Panc1 (cell line): ENCODE measurements around the gene ZNF79. TPM values are rescaled to one million over a fixed set of nuclear protein-coding genes. Genes with fewer than 3 reads are reported as not detected.

Source experiments
- ATAC-seq: fragments of 200-7000 bp; cut with Tn5 transposase; 2 replicates; pipeline ENCODE4 v1.9.1; 2020; ENCODE audit warnings: mild to moderate bottlenecking, moderate library complexity
- BruUV-seq: library from RNA; stranded (reverse); fragments of 400-500 nt; replicated peaks from 2 replicates; lab custom pipeline; 2021; lab: Mats Ljungman, UMichigan
- CTCF ChIA-PET: fragments of 300-600 bp; sonication (Branson Sonifier 250); formaldehyde crosslinking; loops from one replicate; lab custom pipeline; 2022; ENCODE audit warnings: antibody characterized with exemption; lab: Charles Lee
- POLR2A ChIA-PET: fragments of 300-600 bp; sonication (Branson Sonifier 250); formaldehyde crosslinking; loops from one replicate; lab custom pipeline; 2022; ENCODE audit warnings: antibody characterized with exemption; lab: Charles Lee
- DNase-seq: peaks from one replicate; pipeline ENCODE4 v3.0.0-alpha.2; 2010; ENCODE audit warnings: low read depth, low spot score
- H3K27ac ChIP-seq: 2 replicates; pipeline ENCODE4 v1.5.1; 2011; ENCODE audit warnings: mild to moderate bottlenecking, low read length, inconsistent platforms
- H3K27me3 ChIP-seq: fragments of 200-500 bp; sonication (Bioruptor generic); 2 replicates; pipeline ENCODE4 v1.6.0; 2014; ENCODE audit warnings: low read length, inconsistent platforms; ENCODE audit not compliant: control insufficient read depth, insufficient read depth
- H3K36me3 ChIP-seq: fragments of 200-500 bp; sonication (Bioruptor generic); 2 replicates; pipeline ENCODE4 v1.5.1; 2014; ENCODE audit warnings: inconsistent platforms, mild to moderate bottlenecking, low read length, moderate library complexity; ENCODE audit not compliant: control insufficient read depth, insufficient read depth
- H3K4me1 ChIP-seq: 2 replicates; pipeline ENCODE4 v1.5.1; 2011; ENCODE audit warnings: inconsistent platforms, mild to moderate bottlenecking, low read length, moderate library complexity; ENCODE audit not compliant: control insufficient read depth, insufficient read depth
- H3K4me3 ChIP-seq, 2 experiments: 2 replicates each; pipeline ENCODE4 v1.5.1; 2011 to 2012; ENCODE audit warnings: low read depth in 2 of 2, low read length in 2 of 2, mild to moderate bottlenecking in 2 of 2, inconsistent platforms in 1 of 2, moderate library complexity in 1 of 2
- H3K9me3 ChIP-seq: fragments of 200-500 bp; sonication (Bioruptor generic); 2 replicates; pipeline ENCODE4 v1.5.1; 2014; ENCODE audit warnings: low read depth, mild to moderate bottlenecking, inconsistent platforms, low read length, moderate library complexity; ENCODE audit not compliant: control insufficient read depth, insufficient read depth
- CTCF ChIP-seq: fragments of 450-650 bp; IDR thresholded peaks from 2 replicates; pipeline ENCODE4 v1.5.1; 2017; ENCODE audit warnings: mild to moderate bottlenecking
- REST ChIP-seq, 2 experiments: IDR thresholded peaks; 2 replicates each; pipeline ENCODE4 v1.6.1; 2011 to 2012; ENCODE audit warnings: low read depth in 2 of 2, control low read depth in 1 of 2, low read length in 1 of 2, mild to moderate bottlenecking in 1 of 2, moderate library complexity in 1 of 2; ENCODE audit not compliant: insufficient read depth in 1 of 2
- SIN3A ChIP-seq: IDR thresholded peaks from 2 replicates; pipeline ENCODE4 v1.6.1; 2012; ENCODE audit warnings: low read depth, mild to moderate bottlenecking, low read length, moderate library complexity, borderline replicate concordance; ENCODE audit not compliant: insufficient read depth
- TCF7L2 ChIP-seq: IDR thresholded peaks from 2 replicates; pipeline ENCODE4 v1.6.1; 2011; ENCODE audit warnings: mild to moderate bottlenecking, low read depth, low read length, inconsistent platforms
- in situ Hi-C: cut with HindIII; loops from 2 replicates; pipeline ENCODE4 v1.10.0; 2016; ENCODE audit warnings: low sequenced_read_pairs, low pct_unique_long_range_greater_than_20kb
- intact Hi-C: fragments of 100-400 bp; cut with micrococcal nuclease; formaldehyde crosslinking; loops from one replicate; pipeline ENCODE4 v1.10.0; 2022; ENCODE audit not compliant: unreplicated experiment
- total RNA-seq: library from RNA; stranded (reverse); gene quantifications from one replicate; pipeline ENCODE4 v1.2.1, GENCODE V29; 2021; ENCODE audit not compliant: unreplicated experiment

ZNF79 gene
- total RNA-seq, 1 experiment from 2014 or later, result 5.4 TPM

- no peak for DNase-seq
- H3K27ac ChIP-seq, result peak overlapping the region; percentile 95
- BruUV-seq, result TSS peak; percentile 74
- H3K9me3 ChIP-seq, result no peaks in the 10 kb centered on the region
- peaks cover 9% of the 10 kb centered on the region; the same call in 1 of the 2 replicates for H3K4me1 ChIP-seq
- ATAC-seq, result peak; percentile 17
- no peaks in the 10 kb centered on the region; the same call in 1 of the 2 replicates for H3K36me3 ChIP-seq
- in situ Hi-C loops (no loop called here), intact Hi-C loops (no loop called here)
- ChIA-PET POLR2A (interaction anchor here (0.5 kb wide), 1 partner anchor 182 kb away, joined by 3 read pairs; no protein-coding TSS in a partner anchor), CTCF (no interaction called here)
- H3K4me3 ChIP-seq, result peak overlapping the region; percentile 90 to 96
- TF ChIP-seq REST (IDR thresholded peaks at IDR 0.05; ENCODE audit: insufficient read depth in 1 of 2, low read depth in 2 of 2, low read length in 1 of 2) (peak in 1 of 2 experiments; percentile 14; a peak in 1 of 4 replicates), CTCF (no peak)
- no peaks in the 10 kb centered on the region for H3K27me3 ChIP-seq
Measured at GRCh38 chr9:127424676-127424999, 456 bp downstream of the ZNF79 start.

GRCh38 chr9:127426756-127427155 lies 2.6 kb downstream of the ZNF79 start:
- CTCF ChIA-PET, result no interaction called here
- no TSS peak for BruUV-seq
- in situ Hi-C loops, result no loop called here
- peaks cover 6% of the 10 kb centered on the region; the same call in 1 of the 2 replicates for H3K4me1 ChIP-seq
- intact Hi-C loops, result no loop called here
- H3K36me3 ChIP-seq, result no peaks in the 10 kb centered on the region; the same call in 1 of the 2 replicates
- POLR2A ChIA-PET, result no interaction called here
- H3K27me3 ChIP-seq, result no peaks in the 10 kb centered on the region
- H3K9me3 ChIP-seq, result no peaks in the 10 kb centered on the region
- no peak for TF ChIP-seq SIN3A
- TF ChIP-seq TCF7L2, result no peak
- no peak for TF ChIP-seq REST (IDR thresholded peaks at IDR 0.05; ENCODE audit: insufficient read depth in 1 of 2, low read depth in 2 of 2, low read length in 1 of 2)
- ATAC-seq, result no peak
- H3K27ac ChIP-seq, result no peak overlapping the region
- no peak for DNase-seq
- no peak overlapping the region for H3K4me3 ChIP-seq
